IPS-18a (cell line): Measurements from ENCODE around the gene OR56A5.
"Not testable (repeated sequence)": the region's sequence is repeated elsewhere in the genome, so short reads cannot be mapped to it uniquely, and the experiment has no call there.

Source experiments
- H3K27ac ChIP-seq: one replicate; pipeline ENCODE4 v1.5.1; 2013; ENCODE audit warnings: low read length
- H3K27me3 ChIP-seq: one replicate; pipeline ENCODE4 v1.6.1; 2013; ENCODE audit warnings: mild to moderate bottlenecking, low read length; ENCODE audit not compliant: control insufficient read depth, insufficient read depth
- H3K36me3 ChIP-seq: one replicate; pipeline ENCODE4 v1.6.1; 2013; ENCODE audit warnings: low read depth, low read length; ENCODE audit not compliant: control insufficient read depth
- H3K4me1 ChIP-seq: one replicate; pipeline ENCODE4 v1.6.1; 2013; ENCODE audit warnings: low read depth, low read length; ENCODE audit not compliant: control insufficient read depth
- H3K4me3 ChIP-seq: one replicate; pipeline ENCODE4 v1.5.1; 2013; ENCODE audit warnings: low read length
- H3K9ac ChIP-seq: one replicate; pipeline ENCODE4 v1.6.1; 2013; ENCODE audit warnings: mild to moderate bottlenecking, low read length, moderate library complexity
- H3K9me3 ChIP-seq: one replicate; pipeline ENCODE4 v1.6.1; 2013; ENCODE audit warnings: low read depth, low read length; ENCODE audit not compliant: control insufficient read depth

OR56A5 gene

DNA sequence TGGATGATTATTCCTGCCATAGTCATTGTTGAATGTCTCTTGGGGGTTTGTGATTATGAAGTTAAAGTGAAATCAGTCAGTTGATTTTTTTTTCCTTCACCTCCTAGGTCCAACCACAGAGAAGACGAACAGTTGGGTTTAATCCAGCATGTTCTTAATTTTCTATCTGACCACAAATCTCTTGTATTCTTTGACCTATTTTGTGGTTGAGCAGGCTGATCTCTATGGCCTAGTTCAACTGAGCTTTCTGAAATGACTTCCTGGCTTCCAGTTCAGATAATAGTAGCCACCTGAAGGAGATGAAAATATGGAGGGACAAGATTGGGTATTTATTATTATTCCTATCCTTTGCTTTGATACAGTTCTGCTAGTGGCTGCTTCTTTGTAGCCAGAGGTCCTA lies 5.2 kb upstream of the OR56A5 start:
- Histone ChIP-seq H3K27ac (no peak overlapping the region), H3K27me3 (no peaks in the 10 kb centered on the region), H3K4me1 (no peaks in the 10 kb centered on the region), H3K9me3 (no peaks in the 10 kb centered on the region), H3K9ac (no peak overlapping the region), H3K4me3 (no peak overlapping the region), H3K36me3 (no peaks in the 10 kb centered on the region)

DNA sequence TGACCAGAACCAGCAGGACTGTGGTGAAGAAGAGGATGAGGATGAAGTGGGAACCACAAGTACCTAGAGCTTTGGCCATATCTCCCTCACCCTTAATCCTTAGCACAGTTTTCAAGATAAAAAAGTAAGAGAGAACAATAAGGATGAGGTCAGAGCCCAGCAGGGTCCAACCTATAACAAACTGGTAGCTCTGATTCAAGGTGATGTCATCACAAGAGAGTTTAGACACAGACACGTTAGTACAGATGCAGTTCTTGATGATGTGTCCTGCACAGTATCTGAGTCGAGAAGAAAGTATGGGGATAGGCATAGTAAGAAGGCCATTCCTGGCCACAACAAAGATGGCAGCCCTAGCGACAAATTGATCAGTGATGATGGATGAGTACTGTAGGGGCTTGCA lies 586 bp downstream of the OR56A5 start:
- H3K9me3 ChIP-seq, result peaks cover 5% of the 10 kb centered on the region
- no peaks in the 10 kb centered on the region for H3K4me1 ChIP-seq
- H3K9ac ChIP-seq, result no peak overlapping the region
- H3K36me3 ChIP-seq, result no peaks in the 10 kb centered on the region
- H3K4me3 ChIP-seq, result no peak overlapping the region
- H3K27me3 ChIP-seq, result no peaks in the 10 kb centered on the region
- no peak overlapping the region for H3K27ac ChIP-seq

DNA sequence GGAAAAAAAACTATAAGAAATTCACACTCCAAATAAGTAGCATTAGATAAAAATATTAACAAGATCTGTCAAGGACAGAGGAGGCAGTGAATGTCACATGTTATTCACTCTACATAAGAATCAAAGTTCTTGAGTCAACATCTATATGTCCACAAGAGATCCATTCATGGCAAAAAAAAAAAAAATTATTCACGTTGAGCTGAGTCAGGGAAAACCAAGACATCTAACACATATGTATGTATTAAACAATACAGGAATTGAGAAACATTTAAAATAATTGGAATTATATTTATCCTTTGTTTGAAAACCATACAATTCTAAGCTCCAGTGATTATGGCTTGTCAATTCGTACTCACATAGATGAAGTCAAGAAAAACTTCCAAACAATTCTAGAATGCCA lies 1.3 kb downstream of the OR56A5 start:
- Histone ChIP-seq H3K4me3 (no peak overlapping the region), H3K9me3 (peaks cover 5% of the 10 kb centered on the region), H3K9ac (no peak overlapping the region)

GRCh38 chr11:5960704-5961320 lies 7.5 kb downstream of the OR56A5 start:
- not testable (repeated sequence) for H3K36me3 ChIP-seq, H3K27ac ChIP-seq, H3K9ac ChIP-seq, H3K27me3 ChIP-seq, H3K4me3 ChIP-seq, H3K9me3 ChIP-seq, H3K4me1 ChIP-seq

More for the DNA sequence above, 1.3 kb downstream of the OR56A5 start:
- H3K4me1 ChIP-seq, result no peaks in the 10 kb centered on the region
- no peaks in the 10 kb centered on the region for H3K36me3 ChIP-seq
- no peak overlapping the region for H3K27ac ChIP-seq
- H3K27me3 ChIP-seq, result no peaks in the 10 kb centered on the region

DNA sequence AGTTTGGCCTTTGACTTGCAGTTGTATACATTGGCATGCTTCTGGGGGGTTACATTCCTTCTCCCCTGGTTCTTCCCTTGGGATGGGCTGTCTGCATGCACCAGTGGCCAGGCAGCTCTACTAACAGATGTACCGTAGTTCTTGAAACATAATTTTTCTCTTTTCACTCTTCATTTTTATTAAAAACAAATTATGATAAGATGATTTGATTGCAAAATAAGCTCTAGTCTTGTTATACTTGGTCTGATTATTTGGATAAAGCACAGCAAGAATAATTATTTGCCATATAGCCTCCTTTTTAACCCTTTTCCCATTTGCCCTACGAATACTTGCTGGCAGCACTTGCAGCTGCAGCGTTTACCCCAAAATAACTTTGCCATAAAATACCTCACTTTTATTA lies 12.7 kb downstream of the OR56A5 start:
- no peaks in the 10 kb centered on the region for H3K36me3 ChIP-seq

DNA sequence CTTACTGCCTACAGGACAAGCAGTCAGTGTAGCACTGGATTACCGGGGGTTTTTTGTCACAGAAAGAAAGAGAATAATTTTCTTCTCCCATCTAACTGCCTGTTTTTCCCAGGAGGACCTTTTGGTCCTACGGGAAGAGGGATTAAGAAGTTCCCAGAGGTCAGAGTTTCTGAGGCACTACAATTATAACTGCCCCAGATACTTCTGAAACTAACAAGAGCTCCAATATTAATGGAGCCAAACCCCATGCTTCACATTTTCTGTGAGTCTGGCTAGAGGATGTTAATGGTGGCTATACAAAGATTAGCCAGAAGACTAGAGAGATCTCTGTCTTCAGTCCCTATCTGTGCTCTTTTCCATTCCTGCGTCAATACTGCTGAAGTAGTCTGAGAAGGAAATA lies 26.3 kb downstream of the OR56A5 start, which contains the start of gene OR56A3:
Gene OR56A3 (plus strand): TSS at position 301 of the 400 bp plus-strand sequence. CDS start 5,096 bp downstream, outside the sequence.
- Histone ChIP-seq H3K27me3 (no peaks in the 10 kb centered on the region), H3K4me3 (no peak within 1 kb of the TSS), H3K9me3 (no peaks in the 10 kb centered on the region), H3K4me1 (no peaks in the 10 kb centered on the region), H3K27ac (no peak within 1 kb of the TSS), H3K36me3 (no peaks in the 10 kb centered on the region), H3K9ac (no peak within 1 kb of the TSS)

More for the DNA sequence above, 12.7 kb downstream of the OR56A5 start:
- H3K27ac ChIP-seq, result no peak overlapping the region
- H3K4me3 ChIP-seq, result no peak overlapping the region
- H3K9me3 ChIP-seq, result peaks cover 2% of the 10 kb centered on the region
- no peaks in the 10 kb centered on the region for H3K27me3 ChIP-seq
- H3K4me1 ChIP-seq, result no peaks in the 10 kb centered on the region
- H3K9ac ChIP-seq, result no peak overlapping the region

DNA sequence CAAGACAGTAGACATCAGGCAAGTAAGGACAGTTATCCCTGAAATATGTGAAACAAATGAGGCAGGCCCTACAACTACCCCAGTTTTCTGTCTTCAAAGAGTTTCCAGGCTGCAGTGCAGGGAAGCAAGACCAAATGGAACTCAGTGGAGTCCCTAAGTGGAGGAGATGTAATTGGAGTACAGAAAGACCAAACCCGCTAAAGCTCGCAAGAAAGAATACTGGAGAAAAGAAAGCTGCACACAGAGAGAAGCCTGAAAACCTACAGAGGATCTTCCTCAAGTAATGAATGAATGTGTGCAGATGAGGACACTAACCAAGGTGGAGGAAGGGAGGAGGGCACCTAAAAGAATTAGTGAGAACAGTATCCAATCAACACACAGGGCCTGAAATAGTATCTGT lies 27.5 kb downstream of the OR56A5 start:
- no peaks in the 10 kb centered on the region for H3K27me3 ChIP-seq
- H3K9ac ChIP-seq, result no peak overlapping the region
- no peaks in the 10 kb centered on the region for H3K4me1 ChIP-seq
- no peaks in the 10 kb centered on the region for H3K36me3 ChIP-seq
- H3K27ac ChIP-seq, result no peak overlapping the region
- no peaks in the 10 kb centered on the region for H3K9me3 ChIP-seq
- H3K4me3 ChIP-seq, result no peak overlapping the region

DNA sequence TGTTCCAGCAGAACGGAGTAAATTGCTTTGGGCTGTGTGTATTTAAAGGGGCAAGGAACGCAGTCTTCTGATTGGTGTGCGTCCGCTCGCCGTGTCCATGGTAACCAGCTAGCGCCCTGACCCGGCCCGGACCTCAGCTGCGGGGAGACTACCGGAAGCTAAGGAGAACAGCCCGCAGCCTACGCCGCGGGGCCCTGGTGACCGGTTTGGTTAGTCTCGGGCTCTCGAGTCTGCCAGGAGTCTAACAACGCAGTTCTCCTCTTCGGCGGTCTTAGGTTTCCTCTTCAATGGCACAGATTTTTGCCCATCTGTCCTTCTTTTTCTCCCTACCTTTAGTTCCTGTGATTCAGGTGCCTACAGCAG lies 29.7 kb downstream of the OR56A5 start:
- no peaks in the 10 kb centered on the region for H3K4me1 ChIP-seq
- no peaks in the 10 kb centered on the region for H3K36me3 ChIP-seq
- no peak overlapping the region for H3K27ac ChIP-seq
- H3K9me3 ChIP-seq, result no peaks in the 10 kb centered on the region
- no peaks in the 10 kb centered on the region for H3K27me3 ChIP-seq
- no peak overlapping the region for H3K4me3 ChIP-seq
- H3K9ac ChIP-seq, result no peak overlapping the region

GRCh38 chr11:5937868-5938602 lies 30.3 kb downstream of the OR56A5 start:
- Histone ChIP-seq H3K4me1 (no peaks in the 10 kb centered on the region), H3K36me3 (no peaks in the 10 kb centered on the region), H3K4me3 (no peak overlapping the region), H3K9me3 (no peaks in the 10 kb centered on the region), H3K9ac (no peak overlapping the region), H3K27me3 (no peaks in the 10 kb centered on the region), H3K27ac (no peak overlapping the region)

GRCh38 chr11:5933116-5933515 lies 35.2 kb downstream of the OR56A5 start:
- no peak overlapping the region for H3K9ac ChIP-seq
- no peak overlapping the region for H3K27ac ChIP-seq
- no peak overlapping the region for H3K4me3 ChIP-seq
- no peaks in the 10 kb centered on the region for H3K36me3 ChIP-seq
- no peaks in the 10 kb centered on the region for H3K4me1 ChIP-seq
- no peaks in the 10 kb centered on the region for H3K9me3 ChIP-seq
- no peaks in the 10 kb centered on the region for H3K27me3 ChIP-seq

GRCh38 chr11:5932671-5933070 lies 35.6 kb downstream of the OR56A5 start:
- Histone ChIP-seq H3K4me1 (no peaks in the 10 kb centered on the region), H3K36me3 (no peaks in the 10 kb centered on the region), H3K27ac (no peak overlapping the region), H3K9me3 (no peaks in the 10 kb centered on the region), H3K4me3 (no peak overlapping the region), H3K9ac (no peak overlapping the region), H3K27me3 (no peaks in the 10 kb centered on the region)

- Histone ChIP-seq H3K36me3 (no peaks in the 10 kb centered on the region), H3K4me3 (no peak overlapping the region), H3K27me3 (no peaks in the 10 kb centered on the region), H3K27ac (no peak overlapping the region), H3K4me1 (no peaks in the 10 kb centered on the region), H3K9me3 (no peaks in the 10 kb centered on the region), H3K9ac (no peak overlapping the region)
Measured at GRCh38 chr11:5931061-5931460, 37.2 kb downstream of the OR56A5 start.
